ENCODE measurements around the gene PRKAR1A.

DNA sequence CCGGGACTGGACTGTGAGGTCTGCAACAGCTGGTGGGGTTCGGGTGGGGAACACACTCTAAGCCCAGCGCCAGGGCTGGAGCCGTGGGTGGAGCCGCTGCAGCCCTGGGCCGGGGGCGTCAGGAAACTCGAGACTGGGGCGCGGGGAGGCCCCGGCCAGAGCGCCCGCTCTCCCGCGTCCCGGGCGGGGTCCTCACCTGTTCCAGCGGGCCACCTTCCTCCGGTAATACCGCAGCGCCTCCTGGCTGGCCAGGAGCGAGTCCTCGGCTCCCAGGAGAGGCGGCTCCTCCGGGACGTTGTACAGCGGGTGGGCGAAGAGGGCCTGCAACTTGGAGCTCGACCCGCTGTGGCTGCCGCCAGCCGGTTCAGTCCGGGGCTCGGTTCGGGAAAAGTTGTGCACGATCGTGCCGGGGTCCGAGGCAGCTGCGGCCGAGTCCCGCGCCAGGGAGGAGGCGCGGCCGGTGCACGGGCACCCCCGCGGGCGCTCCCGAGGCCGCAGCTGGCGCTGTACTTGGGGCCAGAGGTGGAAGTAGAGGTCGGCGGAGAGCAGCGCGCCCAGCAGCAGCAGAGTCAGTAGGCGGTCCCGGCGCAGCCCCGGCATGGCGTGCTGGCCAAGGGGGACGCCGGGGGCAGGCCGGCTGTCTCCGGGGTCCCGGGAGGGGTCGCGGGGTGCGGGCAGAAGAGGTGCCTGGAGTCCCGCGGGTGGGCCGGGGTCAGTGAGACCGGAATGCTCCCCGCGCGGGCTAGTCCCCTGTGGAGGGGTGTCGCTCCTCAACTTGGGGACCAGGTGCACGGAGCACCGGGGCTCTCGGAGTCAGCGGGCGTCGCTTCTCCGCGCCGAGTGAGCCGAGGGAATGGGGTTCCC, 88.1 kb downstream of the PRKAR1A start:
- peak; percentile 53 for TF ChIP-seq EZH2 (IDR thresholded peaks at IDR 0.05; ENCODE audit: low read depth, low read length, severe bottlenecking)
- TF ChIP-seq, protein P1, sequence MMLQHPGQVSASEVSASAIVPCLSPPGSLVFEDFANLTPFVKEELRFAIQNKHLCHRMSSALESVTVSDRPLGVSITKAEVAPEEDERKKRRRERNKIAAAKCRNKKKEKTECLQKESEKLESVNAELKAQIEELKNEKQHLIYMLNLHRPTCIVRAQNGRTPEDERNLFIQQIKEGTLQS (IDR thresholded peaks at IDR 0.05; ENCODE audit: insufficient read depth, low read depth, low read length) = no peak
- no peak for TF ChIP-seq TEAD4 (IDR thresholded peaks at IDR 0.05; ENCODE audit: low read depth, low read length)
- no peak for TF ChIP-seq SP1 (IDR thresholded peaks at IDR 0.05; ENCODE audit: low read depth, low read length)
- no peak for TF ChIP-seq YY1 (IDR thresholded peaks at IDR 0.05; ENCODE audit: low read depth, low read length)
